ENCODE measurements around the gene USP4.
"Not testable (repeated sequence)": the region's sequence is repeated elsewhere in the genome, so short reads cannot be mapped to it uniquely, and the experiment has no call there.

Gene USP4, protein sequence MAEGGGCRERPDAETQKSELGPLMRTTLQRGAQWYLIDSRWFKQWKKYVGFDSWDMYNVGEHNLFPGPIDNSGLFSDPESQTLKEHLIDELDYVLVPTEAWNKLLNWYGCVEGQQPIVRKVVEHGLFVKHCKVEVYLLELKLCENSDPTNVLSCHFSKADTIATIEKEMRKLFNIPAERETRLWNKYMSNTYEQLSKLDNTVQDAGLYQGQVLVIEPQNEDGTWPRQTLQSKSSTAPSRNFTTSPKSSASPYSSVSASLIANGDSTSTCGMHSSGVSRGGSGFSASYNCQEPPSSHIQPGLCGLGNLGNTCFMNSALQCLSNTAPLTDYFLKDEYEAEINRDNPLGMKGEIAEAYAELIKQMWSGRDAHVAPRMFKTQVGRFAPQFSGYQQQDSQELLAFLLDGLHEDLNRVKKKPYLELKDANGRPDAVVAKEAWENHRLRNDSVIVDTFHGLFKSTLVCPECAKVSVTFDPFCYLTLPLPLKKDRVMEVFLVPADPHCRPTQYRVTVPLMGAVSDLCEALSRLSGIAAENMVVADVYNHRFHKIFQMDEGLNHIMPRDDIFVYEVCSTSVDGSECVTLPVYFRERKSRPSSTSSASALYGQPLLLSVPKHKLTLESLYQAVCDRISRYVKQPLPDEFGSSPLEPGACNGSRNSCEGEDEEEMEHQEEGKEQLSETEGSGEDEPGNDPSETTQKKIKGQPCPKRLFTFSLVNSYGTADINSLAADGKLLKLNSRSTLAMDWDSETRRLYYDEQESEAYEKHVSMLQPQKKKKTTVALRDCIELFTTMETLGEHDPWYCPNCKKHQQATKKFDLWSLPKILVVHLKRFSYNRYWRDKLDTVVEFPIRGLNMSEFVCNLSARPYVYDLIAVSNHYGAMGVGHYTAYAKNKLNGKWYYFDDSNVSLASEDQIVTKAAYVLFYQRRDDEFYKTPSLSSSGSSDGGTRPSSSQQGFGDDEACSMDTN

DNA sequence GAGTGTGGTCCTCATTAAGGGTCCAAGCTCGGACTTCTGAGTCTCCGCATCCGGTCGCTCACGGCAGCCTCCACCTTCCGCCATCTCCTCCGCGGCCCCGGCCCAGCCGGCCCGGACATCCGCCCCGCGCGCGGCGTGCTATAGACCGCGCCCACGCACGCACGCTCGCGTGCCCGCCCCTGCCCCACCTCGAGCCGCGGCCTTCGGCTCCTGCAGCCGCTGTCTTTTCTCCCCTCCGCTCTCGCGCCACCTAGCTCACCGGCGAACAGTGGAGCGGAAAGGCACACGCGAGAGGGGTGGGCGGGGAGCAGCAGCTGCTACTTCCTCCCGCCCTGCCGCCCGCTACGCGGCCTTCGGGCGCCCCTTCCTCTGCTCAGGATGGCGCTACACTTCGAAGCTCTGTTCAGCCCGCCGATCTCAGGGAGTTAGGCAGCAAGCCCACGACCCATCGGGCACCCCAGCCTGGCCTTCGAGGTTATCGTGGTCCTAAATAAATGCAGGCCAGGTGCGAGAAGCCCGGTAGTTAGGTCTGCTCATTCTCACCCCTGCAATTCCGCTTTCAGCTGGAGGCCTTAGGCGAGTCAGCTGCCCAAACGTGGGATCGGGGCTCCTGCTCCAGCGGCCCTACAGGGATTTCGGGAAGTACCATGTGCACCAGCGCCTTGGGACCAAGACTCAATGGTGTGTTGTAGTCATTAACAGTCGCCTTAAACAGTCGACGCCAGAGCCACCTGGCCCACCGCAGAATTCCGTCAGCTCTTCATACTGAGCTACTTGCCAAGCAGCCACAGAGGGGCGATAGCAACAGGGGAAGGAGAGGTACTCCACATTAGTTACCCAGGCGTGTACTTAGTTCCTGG lies at the start of gene USP4:
Gene USP4, minus strand, starts transcription at position 113 of the 860 bp plus-strand sequence. Its CDS starts 29 bp downstream, at position 84.
- peak; percentile 94 for DNase-seq

DNA sequence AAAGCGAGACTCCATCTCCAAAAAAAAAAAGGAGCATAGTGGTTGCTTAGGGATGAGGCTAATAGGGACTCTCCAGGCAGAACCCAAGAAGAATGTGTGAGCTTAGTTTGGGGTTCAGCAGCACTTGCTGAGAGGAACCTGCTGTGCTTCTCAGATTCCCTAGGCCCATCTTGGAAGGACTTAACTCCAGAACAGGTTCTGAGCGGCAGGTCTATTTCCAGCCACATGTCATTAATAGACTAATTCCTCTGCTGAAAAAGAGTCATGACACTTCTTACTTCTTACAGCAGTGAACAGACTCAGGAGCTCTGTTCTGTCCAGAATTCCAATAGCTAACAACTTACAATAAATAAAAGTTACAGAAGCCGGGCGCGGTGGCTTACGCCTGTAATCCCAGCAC lies 49.4 kb upstream of the USP4 start:
- DNase-seq, result no peak

DNA sequence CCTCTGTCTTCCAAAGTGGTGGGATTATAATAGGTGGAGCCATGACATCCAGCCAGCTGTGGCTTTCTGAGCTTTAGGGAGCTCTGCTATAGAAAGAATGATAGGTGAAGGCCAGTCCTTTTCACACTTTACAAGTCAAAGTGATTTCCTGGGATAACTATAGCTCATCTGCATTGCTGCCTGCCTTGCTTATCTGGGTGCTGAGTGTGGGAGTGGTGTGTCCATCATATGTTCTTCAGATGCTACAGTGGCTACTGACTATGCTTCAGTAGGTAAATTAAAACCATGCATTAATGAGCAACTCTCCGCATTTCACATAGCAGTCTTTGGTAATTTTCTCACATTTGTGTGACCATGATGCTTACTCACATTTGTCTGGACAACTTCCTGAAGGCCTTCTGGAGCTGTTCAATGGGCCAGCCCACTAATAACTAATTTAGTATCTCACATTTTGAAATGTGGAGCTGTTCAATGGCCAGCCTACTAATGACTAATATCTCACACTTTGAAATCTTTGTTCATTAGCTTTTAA lies 48.5 kb upstream of the USP4 start:
- DNase-seq, result no peak

DNA sequence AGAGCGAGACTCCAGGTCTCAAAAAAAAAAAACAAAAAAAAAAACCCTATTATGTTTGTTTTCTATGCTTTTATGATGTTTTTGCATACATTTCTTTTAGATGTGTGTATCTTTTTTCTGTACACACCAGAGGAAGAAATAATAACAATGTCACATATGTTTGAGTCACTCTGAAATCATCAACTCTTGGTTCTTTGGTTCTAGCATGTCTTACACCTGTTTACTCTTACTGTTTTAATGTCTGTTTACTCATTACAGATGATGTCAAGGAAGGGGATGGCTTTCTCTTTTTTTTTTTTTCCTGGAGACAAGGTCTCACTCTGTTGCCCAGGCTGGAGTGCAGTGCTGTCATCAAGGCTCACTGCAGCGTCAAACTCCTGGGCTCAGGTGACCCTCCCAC lies 47.9 kb upstream of the USP4 start:
- no peak for DNase-seq

DNA sequence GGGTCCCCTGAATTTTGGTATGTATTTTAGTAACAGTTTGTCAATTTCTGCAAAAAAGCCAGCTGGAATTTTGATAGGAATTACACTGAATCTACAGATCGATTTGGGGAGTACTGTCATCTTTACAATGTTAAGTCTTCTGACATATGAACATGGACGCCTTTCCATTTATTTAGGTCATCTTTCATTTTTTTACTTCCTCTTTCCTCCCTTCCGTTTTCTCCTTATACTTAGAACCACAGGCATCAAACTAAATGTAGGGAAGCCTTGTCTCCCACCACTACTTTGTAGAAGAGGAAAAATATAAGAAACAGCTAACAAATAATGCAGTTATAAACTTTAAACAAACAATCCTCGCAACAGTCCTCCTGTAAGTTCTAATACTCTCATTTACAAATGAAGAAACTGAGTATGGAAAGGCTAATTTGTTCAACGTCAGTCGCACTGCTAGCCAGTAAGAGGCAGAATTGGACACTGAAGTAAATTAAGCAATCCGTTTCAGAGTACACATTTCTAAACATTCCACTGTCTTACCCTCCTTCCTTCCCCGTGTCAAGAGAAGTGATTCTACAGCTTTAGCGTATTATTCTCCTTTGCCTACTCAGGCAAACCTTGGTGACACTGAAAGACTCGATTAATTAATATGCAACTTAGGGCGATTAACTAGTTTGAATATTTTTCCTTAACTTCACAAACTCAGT lies 46.4 kb upstream of the USP4 start:
- no peak for DNase-seq

DNA sequence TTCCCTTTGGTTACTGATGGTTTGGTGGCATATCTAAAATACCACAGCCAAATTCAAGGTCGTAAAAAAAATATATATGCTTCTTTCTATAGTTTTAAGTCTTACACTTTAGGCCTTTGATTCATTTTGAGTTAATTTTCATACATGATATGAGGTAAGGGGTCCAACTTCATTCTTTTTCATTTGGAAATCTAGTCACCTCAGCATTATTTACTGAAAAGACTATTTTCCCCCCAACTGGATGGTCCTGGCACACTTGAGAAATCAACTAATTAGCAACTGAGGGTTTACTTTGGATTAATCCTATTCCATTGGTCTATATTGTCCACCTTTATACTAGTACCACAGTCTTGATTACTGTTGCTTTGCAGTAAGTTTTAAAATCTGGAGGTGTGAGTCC lies 45.8 kb upstream of the USP4 start:
- DNase-seq, result no peak

DNA sequence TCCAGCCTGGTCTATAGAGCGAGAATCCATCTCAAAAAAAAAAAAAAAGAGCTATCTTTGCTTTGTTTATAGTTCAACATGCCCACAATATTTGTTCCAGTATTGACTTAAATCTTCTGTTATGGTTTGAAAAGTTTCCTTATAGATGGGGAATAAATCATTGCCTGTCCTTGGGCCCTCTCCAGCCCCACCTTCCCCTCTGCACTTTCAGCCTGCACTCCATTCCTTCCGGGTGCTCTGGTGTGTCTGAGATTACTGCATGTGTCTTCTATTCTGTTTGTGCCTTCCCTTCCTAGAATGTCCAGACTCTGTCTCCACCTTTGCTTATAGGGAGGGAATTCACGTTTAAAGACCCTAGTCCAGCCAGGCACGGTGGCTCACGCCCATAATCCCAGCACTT lies 43.5 kb upstream of the USP4 start:
- no peak for DNase-seq

DNA sequence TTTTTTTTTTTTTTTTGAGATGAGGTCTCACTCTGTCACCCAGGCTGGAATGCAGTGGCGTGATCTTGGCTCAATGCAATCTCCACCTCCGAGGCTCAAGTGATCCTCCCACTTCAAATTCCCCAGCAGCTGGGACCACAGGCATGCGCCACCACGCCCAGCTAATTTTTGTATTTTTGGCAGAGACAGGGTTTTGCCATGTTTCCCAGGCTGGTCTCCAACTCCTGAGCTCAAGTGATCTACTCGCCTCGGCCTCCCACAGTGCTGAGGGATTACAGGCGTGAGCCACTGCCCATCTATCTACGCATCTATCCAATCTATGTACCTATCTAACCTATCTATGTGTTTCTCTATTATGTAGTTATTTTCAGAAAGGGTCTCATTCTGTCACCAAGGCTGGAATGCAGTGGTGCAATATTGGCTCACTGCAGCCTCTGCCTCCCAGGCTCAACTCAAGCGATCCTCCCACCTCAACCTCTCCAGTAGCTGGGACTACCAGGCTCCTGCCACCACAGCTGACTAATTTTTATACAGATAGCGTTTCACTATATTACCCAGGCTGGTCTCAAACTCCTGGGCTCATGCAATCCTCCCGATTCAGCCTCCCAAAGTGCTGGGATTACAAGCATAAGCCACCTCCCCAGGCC lies 38.5 kb upstream of the USP4 start:
- DNase-seq, result no peak

DNA sequence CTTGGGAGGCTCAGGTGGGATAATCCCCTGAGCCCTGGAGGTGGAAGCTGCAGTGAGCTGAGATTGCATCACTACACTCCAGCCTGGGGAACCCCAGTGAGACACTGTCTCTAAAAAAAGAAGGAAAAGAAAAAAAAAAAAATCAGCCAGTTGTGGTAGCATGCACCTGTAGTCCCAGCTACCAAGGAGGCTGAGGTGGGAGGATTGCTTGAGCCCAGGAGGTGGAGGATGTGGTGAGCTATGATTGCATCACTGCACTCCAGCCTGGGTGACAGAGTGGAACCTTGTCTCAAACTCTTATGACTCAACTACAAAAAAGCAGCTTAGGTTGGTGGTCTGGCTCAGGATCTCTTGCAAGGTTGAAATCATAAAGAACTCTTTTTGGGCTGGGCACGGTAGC lies 37.6 kb upstream of the USP4 start:
- DNase-seq, result peak; percentile 30

DNA sequence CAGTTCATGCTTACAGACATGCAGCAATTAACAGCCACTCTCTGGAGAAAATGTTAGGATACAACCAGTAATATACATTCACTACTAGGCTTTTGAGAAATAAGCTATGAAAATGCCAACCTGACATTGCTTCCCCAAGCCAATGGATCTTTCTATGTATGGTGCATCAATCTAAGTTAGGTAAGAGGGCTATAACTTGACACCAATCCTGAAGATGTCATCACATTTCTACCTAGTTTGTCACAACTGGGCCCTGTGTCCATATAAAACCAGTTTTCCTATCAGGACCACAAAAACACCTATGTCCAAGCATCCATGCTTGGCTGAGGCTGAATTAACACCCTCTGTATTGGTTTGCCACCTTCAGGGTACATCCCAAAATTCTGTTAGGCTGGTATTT lies 32.1 kb upstream of the USP4 start:
- no peak for DNase-seq

DNA sequence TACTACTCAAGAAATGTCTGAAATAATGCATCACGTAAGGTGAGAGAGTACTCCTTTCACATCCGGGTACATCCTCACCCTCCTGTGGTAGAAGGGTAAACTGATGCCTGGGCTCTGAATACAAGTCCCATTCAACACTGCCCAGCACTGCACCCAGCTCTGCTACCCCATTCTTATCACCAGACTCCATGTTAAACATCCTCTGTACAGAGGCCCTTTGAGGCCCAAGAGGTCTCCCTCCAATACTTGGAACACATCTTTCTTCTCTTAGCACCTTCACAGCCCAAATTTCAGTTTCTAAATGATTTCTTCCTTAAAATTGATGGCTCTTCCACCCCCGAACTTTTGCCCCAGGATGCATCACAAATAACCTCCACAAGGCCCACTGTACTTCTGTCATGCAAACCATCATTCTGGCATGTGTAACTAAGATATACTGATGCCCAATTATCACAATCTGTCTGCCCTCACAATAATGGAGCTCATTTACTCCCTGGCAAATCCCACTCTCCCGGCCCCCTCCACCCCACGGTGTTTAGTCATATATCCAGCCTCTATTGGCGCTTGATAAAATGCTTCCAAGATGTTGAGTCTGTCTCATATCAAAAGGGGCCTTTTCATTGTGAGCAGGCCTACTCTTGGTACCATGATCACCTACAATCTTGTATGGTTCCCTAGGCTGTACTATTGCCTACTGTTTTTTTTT lies 30.9 kb upstream of the USP4 start:
- DNase-seq, result no peak

DNA sequence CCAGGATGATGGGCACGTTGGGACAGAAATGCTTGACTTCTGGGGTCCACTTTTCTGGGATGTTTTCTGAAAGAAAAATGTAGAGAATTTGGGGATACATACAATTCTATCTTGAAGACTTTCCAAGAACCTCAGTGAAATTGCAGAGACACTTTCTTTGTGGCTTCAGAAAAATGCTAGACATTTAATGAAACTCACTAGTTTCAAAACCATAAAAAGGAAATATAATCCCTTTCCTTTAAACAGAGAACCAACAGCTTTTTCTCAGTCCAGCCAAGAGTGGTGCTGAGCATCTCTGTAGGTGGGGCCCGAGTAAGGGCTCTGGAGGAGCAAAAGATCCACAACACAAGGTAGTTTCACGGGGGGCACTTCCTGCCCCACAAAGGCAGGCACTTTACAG lies 22.7 kb upstream of the USP4 start:
- DNase-seq, result no peak

DNA sequence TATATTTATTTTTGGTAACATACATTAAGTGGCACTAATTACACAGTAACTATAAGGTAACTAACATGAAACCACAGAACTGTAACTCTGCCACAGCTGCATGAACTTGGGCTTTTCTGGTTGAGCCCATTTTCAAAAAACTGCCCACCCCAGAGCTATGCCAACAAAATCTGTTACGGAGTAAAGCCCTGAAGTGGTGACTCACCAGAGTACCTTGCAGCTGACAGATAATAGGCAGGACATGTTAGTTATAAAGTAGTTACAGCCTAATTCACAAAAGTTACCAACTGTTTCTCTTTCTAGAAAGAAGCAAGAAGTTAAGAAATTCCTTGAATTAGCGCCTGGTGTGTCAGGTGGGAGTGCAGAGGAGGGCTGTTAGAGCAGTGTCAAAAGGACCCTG lies 19.8 kb upstream of the USP4 start:
- no peak for DNase-seq

DNA sequence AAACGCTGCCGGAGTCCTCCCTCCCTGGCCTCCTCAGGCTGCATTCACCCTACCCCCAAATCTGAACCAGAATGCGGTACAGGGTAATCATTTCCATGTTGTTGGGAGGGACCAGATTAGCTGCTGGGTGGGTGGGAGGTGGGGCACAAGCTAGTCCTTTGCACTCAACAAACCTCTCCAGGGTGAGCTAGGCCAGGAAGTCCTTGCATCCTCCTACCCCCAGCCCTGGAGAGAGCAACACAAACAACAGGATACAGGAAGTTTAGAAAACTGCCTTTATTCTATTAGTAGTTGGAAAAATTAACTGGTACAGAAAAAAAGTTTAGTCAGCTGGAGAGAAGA lies 19.0 kb upstream of the USP4 start:
- no peak for DNase-seq

DNA sequence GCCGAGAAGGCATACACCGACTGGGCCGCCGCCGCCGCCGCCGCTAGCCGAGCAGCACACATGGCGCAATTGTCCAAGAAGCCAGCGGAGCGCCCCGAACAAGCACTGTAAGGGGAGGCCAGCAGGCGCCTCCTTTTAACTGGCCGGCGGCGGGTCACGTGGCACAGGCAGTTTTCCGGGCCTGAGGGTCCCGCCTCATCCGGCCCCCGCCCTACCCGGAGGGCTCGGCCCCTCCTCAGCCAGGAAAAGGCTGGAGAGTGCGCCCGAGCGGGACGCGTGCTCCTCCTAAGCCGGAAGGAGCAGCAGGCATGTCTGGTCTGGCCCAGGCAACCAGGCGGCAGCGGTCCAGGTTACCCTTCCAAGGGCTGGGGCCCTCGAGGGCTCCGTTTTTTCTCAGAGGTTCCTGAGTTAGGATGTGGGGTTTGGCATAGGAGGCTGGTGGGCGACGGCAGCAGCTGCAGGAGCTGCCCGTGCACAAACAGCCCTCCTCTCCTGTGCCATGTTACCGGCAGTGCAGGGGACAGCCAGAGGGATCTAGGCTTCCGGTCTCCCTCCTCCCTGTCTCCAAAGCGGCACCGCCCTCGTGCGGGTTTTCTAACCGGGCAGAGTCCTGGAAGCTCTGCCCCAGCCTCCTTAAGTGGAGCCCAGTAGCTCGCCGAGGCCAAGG lies 18.5 kb upstream of the USP4 start, which contains the start of gene GPX1:
Gene GPX1, minus strand, starts transcription at position 137 of the 667 bp plus-strand sequence. Its CDS starts 75 bp downstream, at position 62.
- peak; percentile 76 for DNase-seq

DNA sequence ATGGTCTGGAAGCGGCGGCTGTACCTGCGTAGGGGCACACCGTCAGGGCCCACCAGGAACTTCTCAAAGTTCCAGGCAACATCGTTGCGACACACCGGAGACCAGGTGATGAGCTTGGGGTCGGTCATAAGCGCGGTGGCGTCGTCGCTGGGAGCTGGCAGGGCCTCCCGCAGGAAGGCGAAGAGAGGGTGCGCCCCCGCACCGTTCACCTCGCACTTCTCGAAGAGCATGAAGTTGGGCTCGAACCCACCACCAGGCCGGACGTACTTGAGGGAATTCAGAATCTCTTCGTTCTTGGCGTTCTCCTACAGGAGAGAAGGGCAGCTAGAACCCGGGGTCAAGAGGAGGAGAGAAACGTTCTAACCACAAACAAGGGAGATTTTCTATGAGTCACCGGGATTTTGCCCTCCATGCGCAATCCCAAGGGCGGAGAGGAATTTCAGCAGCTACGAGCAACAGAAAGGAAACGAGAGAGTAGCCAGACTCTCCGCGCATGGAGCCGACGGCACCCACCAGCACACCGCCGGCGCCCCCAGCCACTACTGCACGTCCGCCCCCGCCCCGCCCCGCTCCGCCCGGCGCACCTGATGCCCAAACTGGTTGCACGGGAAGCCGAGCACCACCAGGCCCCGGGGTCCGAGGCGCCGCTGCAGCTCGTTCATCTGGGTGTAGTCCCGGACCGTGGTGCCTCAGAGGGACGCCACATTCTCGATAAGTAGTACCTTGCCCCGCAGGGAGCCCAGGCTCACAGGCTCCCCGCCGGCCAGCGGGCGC lies 17.8 kb upstream of the USP4 start:
- peak; percentile 63 for DNase-seq

DNA sequence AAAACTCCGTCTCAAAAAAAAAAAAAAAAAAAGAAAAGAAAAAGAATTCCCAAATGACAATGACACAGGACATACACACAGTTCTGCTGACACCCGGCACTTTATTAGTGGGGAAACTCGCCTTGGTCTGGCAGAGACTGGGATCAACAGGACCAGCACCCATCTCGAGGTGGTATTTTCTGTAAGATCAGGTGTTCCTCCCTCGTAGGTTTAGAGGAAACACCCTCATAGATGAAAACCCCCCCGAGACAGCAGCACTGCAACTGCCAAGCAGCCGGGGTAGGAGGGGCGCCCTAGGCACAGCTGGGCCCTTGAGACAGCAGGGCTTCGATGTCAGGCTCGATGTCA lies 17.2 kb upstream of the USP4 start:
- DNase-seq, result not testable (repeated sequence)

DNA sequence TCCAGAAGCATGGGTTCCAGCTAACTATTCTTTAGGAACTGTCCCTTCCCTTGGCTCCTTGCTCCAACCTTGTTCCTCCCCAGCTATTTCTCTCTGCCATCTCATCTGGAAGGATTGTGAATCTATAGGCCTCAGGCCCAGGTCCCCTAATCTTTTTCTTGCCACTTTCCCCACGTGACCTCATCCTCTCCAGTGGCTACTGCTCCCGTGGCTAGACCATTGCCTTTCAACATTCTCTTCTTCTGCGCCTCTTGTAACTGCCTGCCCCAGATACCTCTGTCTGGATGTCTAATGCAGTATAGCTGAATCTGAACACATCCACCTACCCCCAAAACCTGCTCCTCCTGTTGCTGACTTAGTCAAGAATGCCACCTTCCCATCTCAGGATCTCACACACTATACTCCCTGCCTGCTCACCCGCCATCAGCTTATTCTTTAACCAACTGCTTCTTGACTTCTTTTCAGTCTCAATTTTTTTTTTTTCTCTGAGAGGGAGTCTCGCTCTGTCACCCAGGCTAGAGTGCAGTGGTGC lies 13.1 kb upstream of the USP4 start:
- no peak for DNase-seq

DNA sequence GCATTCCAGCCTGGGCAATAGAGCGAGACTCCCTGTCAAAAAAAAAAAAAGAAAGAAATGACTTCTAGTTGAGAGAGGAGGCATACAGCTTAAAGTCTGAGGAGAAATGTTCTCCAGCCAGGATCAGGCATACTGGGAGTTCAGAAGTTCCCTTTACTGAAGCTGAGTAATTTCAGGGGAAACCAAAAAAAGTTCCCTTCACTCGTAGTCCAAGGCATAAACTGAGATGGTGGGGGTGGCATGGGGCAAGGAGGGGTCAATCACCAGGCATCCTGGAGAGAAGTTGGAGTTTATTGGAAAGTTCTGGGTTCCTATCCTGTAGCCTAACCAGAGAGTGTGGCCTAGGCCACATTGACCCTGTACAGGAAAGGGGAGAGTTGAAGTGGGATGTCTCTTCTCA lies 12.4 kb upstream of the USP4 start:
- no peak for DNase-seq

Data from stimulated activated CD4-positive, alpha-beta T cell treated with anti-CD3 and anti-CD28 coated beads, Interleukin-4, amount 100 ng/mL, for 1 hour (primary cell).